Mesenchymal stem cell (in vitro differentiated cells and primary cell): Measurements from ENCODE around the gene PPP2CA.

ENCODE experiments used
- DNase-seq: peaks from one replicate; pipeline ENCODE4 v3.0.0-alpha.2; 2013
- H2AFZ ChIP-seq: one replicate; pipeline ENCODE4 v1.6.1; 2013; ENCODE audit warnings: low read depth, mild to moderate bottlenecking, control low read depth, inconsistent platforms, low read length, moderate library complexity
- H2AK5ac ChIP-seq: 2 replicates; pipeline ENCODE4 v1.6.1; 2013; ENCODE audit warnings: low read length, moderate library complexity, mild to moderate bottlenecking, inconsistent platforms; ENCODE audit not compliant: severe bottlenecking
- H2BK120ac ChIP-seq: one replicate; pipeline ENCODE4 v1.6.1; 2013; ENCODE audit warnings: low read depth, mild to moderate bottlenecking, inconsistent platforms, low read length, moderate library complexity
- H2BK12ac ChIP-seq, 2 experiments: one replicate each; pipeline ENCODE4 v1.6.1; 2013; ENCODE audit warnings: inconsistent platforms in 2 of 2, low read length in 2 of 2, mild to moderate bottlenecking in 2 of 2, moderate library complexity in 2 of 2, control low read depth in 1 of 2
- H2BK15ac ChIP-seq: one replicate; pipeline ENCODE4 v1.6.1; 2013; ENCODE audit warnings: mild to moderate bottlenecking, low read depth, inconsistent platforms; ENCODE audit not compliant: poor library complexity, severe bottlenecking
- H2BK5ac ChIP-seq: 2 replicates; pipeline ENCODE4 v1.6.1; 2013; ENCODE audit warnings: low read depth, mild to moderate bottlenecking, low read length, control low read depth, inconsistent platforms; ENCODE audit not compliant: poor library complexity, severe bottlenecking
- H3K14ac ChIP-seq, 2 experiments: one replicate each; pipeline ENCODE4 v1.6.1; 2013; ENCODE audit warnings: inconsistent platforms in 2 of 2, low read length in 2 of 2, control low read depth in 1 of 2, mild to moderate bottlenecking in 1 of 2, moderate library complexity in 1 of 2
- H3K18ac ChIP-seq, 2 experiments: one replicate each; pipeline ENCODE4 v1.6.1; 2013; ENCODE audit warnings: inconsistent platforms in 2 of 2, low read length in 2 of 2, control low read depth in 1 of 2, low read depth in 1 of 2, mild to moderate bottlenecking in 1 of 2
- H3K23ac ChIP-seq, 2 experiments: one replicate each; pipeline ENCODE4 v1.6.1; 2013; ENCODE audit warnings: inconsistent platforms in 2 of 2, low read length in 2 of 2, mild to moderate bottlenecking in 2 of 2, moderate library complexity in 2 of 2, control low read depth in 1 of 2
- H3K27ac ChIP-seq: 2 replicates; pipeline ENCODE4 v1.5.1; 2013; ENCODE audit warnings: mild to moderate bottlenecking, moderate library complexity, low read length, control low read depth, inconsistent platforms; ENCODE audit not compliant: poor library complexity, severe bottlenecking
- H3K27me3 ChIP-seq, 2 experiments: 2 replicates each; pipeline versions ENCODE4 v1.6.1 to v1.7.0; 2013; ENCODE audit warnings: low read length in 2 of 2, mild to moderate bottlenecking in 2 of 2, moderate library complexity in 2 of 2, control low read depth in 1 of 2, inconsistent platforms in 1 of 2; ENCODE audit not compliant: control insufficient read depth in 1 of 2, insufficient read depth in 1 of 2
- H3K36me3 ChIP-seq, 2 experiments: 2 replicates each; pipeline versions ENCODE4 v1.6.1 to v1.7.0; 2013; ENCODE audit warnings: low read length in 2 of 2, control low read depth in 1 of 2, inconsistent platforms in 1 of 2, low read depth in 1 of 2, mild to moderate bottlenecking in 1 of 2; ENCODE audit not compliant: insufficient read depth in 2 of 2, control insufficient read depth in 1 of 2
- H3K4ac ChIP-seq, 2 experiments: one replicate each; pipeline ENCODE4 v1.6.1; 2013; ENCODE audit warnings: inconsistent platforms in 2 of 2, low read length in 2 of 2, mild to moderate bottlenecking in 2 of 2, moderate library complexity in 2 of 2, control low read depth in 1 of 2, low read depth in 1 of 2
- H3K4me1 ChIP-seq: 2 replicates; pipeline ENCODE4 v1.6.1; 2013; ENCODE audit warnings: low read depth, low read length, control low read depth; ENCODE audit not compliant: control insufficient read depth, insufficient read depth
- H3K4me2 ChIP-seq: 2 replicates; pipeline ENCODE4 v1.6.1; 2013; ENCODE audit warnings: low read length, mild to moderate bottlenecking, inconsistent platforms; ENCODE audit not compliant: poor library complexity, severe bottlenecking
- H3K4me3 ChIP-seq, 2 experiments: 2 replicates each; pipeline versions ENCODE4 v1.5.1 to v1.7.0; 2013; ENCODE audit warnings: low read length in 2 of 2, mild to moderate bottlenecking in 2 of 2, control low read depth in 1 of 2, low read depth in 1 of 2; ENCODE audit not compliant: insufficient read depth in 1 of 2
- H3K79me1 ChIP-seq: replicated peaks from 2 replicates; pipeline ENCODE4 v1.6.1; 2013; ENCODE audit warnings: mild to moderate bottlenecking, control low read depth, low read length, inconsistent platforms; ENCODE audit not compliant: poor library complexity, severe bottlenecking
- H3K9ac ChIP-seq: 2 replicates; pipeline ENCODE4 v1.7.0; 2013; ENCODE audit warnings: mild to moderate bottlenecking, low read length, moderate library complexity
- H3K9me3 ChIP-seq: 2 replicates; pipeline ENCODE4 v1.7.0; 2013; ENCODE audit warnings: mild to moderate bottlenecking, low read length; ENCODE audit not compliant: control insufficient read depth
- H4K8ac ChIP-seq: one replicate; pipeline ENCODE4 v1.6.1; 2013; ENCODE audit warnings: inconsistent platforms, mild to moderate bottlenecking, low read length, moderate library complexity
- H4K91ac ChIP-seq: one replicate; pipeline ENCODE4 v1.6.1; 2013; ENCODE audit warnings: mild to moderate bottlenecking, low read length, inconsistent platforms
- WGBS: methylation state at CpG from one replicate; pipeline ENCODE4 v1.1.7; 2013; ENCODE audit warnings: mixed read lengths; 5-methylcytosine and 5-hydroxymethylcytosine counted together

The PPP2CA gene

GRCh38 chr5:134252671-134253070, 26.8 kb upstream of the PPP2CA start:
- no peak overlapping the region for H3K18ac ChIP-seq
- H2BK12ac ChIP-seq, result no peak overlapping the region
- H3K4me3 ChIP-seq, result no peak overlapping the region
- H3K4me1 ChIP-seq, result peaks cover 4% of the 10 kb centered on the region
- H2AFZ ChIP-seq, result no peak overlapping the region
- H2BK15ac ChIP-seq, result no peak overlapping the region
- no peak overlapping the region for H3K14ac ChIP-seq
- H3K27ac ChIP-seq, result no peak overlapping the region
- H4K8ac ChIP-seq, result no peak overlapping the region
- H2AK5ac ChIP-seq, result no peak overlapping the region
- H3K23ac ChIP-seq, result no peak overlapping the region
- WGBS, result 33% methylated on average over 5 of the region's 5 CpGs
- H2BK120ac ChIP-seq, result no peak overlapping the region
- H4K91ac ChIP-seq, result no peak overlapping the region
- H3K4me2 ChIP-seq, result no peak overlapping the region
- H2BK5ac ChIP-seq, result no peak overlapping the region
- no peaks in the 10 kb centered on the region for H3K9me3 ChIP-seq
- H3K27me3 ChIP-seq, result no peaks in the 10 kb centered on the region
- H3K4ac ChIP-seq, result no peak overlapping the region
- DNase-seq, result peak; percentile 96
- peak overlapping the region; percentile 56 for H3K9ac ChIP-seq
- H3K36me3 ChIP-seq, result no peaks in the 10 kb centered on the region
- no peaks in the 10 kb centered on the region for H3K79me1 ChIP-seq

GRCh38 chr5:134250949-134251348, 25.1 kb upstream of the PPP2CA start:
- no peak overlapping the region for H2AK5ac ChIP-seq
- 79% methylated on average over 2 of the region's 3 CpGs for WGBS
- H3K23ac ChIP-seq, result no peak overlapping the region
- H3K27ac ChIP-seq, result no peak overlapping the region
- no peak overlapping the region for H2AFZ ChIP-seq
- no peak overlapping the region for H2BK12ac ChIP-seq
- H2BK5ac ChIP-seq, result no peak overlapping the region
- no peak overlapping the region for H4K91ac ChIP-seq
- no peak overlapping the region for H4K8ac ChIP-seq
- peaks cover 8% of the 10 kb centered on the region for H3K4me1 ChIP-seq
- H3K4me2 ChIP-seq, result no peak overlapping the region
- H3K4ac ChIP-seq, result no peak overlapping the region
- no peak overlapping the region for H3K14ac ChIP-seq
- no peak overlapping the region for H2BK120ac ChIP-seq
- no peaks in the 10 kb centered on the region for H3K79me1 ChIP-seq
- DNase-seq, result no peak
- H3K4me3 ChIP-seq, result no peak overlapping the region
- no peaks in the 10 kb centered on the region for H3K36me3 ChIP-seq
- H3K18ac ChIP-seq, result no peak overlapping the region
- peak overlapping the region; percentile 24 for H3K9ac ChIP-seq
- no peaks in the 10 kb centered on the region for H3K27me3 ChIP-seq
- no peak overlapping the region for H2BK15ac ChIP-seq
- no peaks in the 10 kb centered on the region for H3K9me3 ChIP-seq

GRCh38 chr5:134249469-134250379, 23.9 kb upstream of the PPP2CA start:
- DNase-seq, result no peak
- no peaks in the 10 kb centered on the region for H3K79me1 ChIP-seq
- no peak overlapping the region for H3K9ac ChIP-seq
- H4K8ac ChIP-seq, result no peak overlapping the region
- 89% methylated on average over 15 of the region's 15 CpGs for WGBS
- H3K23ac ChIP-seq, result no peak overlapping the region
- no peak overlapping the region for H3K4ac ChIP-seq
- no peak overlapping the region for H3K18ac ChIP-seq
- no peaks in the 10 kb centered on the region for H3K36me3 ChIP-seq
- H3K27ac ChIP-seq, result no peak overlapping the region
- no peak overlapping the region for H2BK12ac ChIP-seq
- H3K4me2 ChIP-seq, result no peak overlapping the region
- H3K27me3 ChIP-seq, result no peaks in the 10 kb centered on the region
- H2AFZ ChIP-seq, result no peak overlapping the region
- H2BK15ac ChIP-seq, result no peak overlapping the region
- H3K9me3 ChIP-seq, result no peaks in the 10 kb centered on the region
- H3K4me1 ChIP-seq, result peaks cover 12% of the 10 kb centered on the region
- H4K91ac ChIP-seq, result no peak overlapping the region
- no peak overlapping the region for H2BK120ac ChIP-seq
- no peak overlapping the region for H3K14ac ChIP-seq
- H3K4me3 ChIP-seq, result no peak overlapping the region
- H2AK5ac ChIP-seq, result no peak overlapping the region
- no peak overlapping the region for H2BK5ac ChIP-seq

- no peaks in the 10 kb centered on the region for H3K36me3 ChIP-seq
- H3K4me3 ChIP-seq, result no peak overlapping the region
- H2BK120ac ChIP-seq, result no peak overlapping the region
- no peak overlapping the region for H3K23ac ChIP-seq
- no peak overlapping the region for H4K8ac ChIP-seq
- no peak overlapping the region for H2BK5ac ChIP-seq
- no peaks in the 10 kb centered on the region for H3K79me1 ChIP-seq
- H3K27me3 ChIP-seq, result no peaks in the 10 kb centered on the region
- H3K9me3 ChIP-seq, result no peaks in the 10 kb centered on the region
- DNase-seq, result no peak
- no peak overlapping the region for H3K4ac ChIP-seq
- no peak overlapping the region for H3K4me2 ChIP-seq
- 94% methylated on average over 2 of the region's 3 CpGs for WGBS
- no peak overlapping the region for H2BK15ac ChIP-seq
- H2BK12ac ChIP-seq, result no peak overlapping the region
- no peak overlapping the region for H3K18ac ChIP-seq
- peak overlapping the region; percentile 30 for H3K9ac ChIP-seq
- no peak overlapping the region for H3K27ac ChIP-seq
- H4K91ac ChIP-seq, result no peak overlapping the region
- peaks cover 12% of the 10 kb centered on the region for H3K4me1 ChIP-seq
- H2AK5ac ChIP-seq, result no peak overlapping the region
- no peak overlapping the region for H2AFZ ChIP-seq
- H3K14ac ChIP-seq, result no peak overlapping the region
Observed at GRCh38 chr5:134248256-134248655, 22.4 kb upstream of the PPP2CA start.
